Caco-2 (cell line): ENCODE results near the gene USP24. TPM values are rescaled to one million over a fixed set of nuclear protein-coding genes. Genes with fewer than 3 reads are reported as not detected.

Source experiments
- BruUV-seq: library from RNA; stranded (reverse); fragments of 400-500 nt; replicated peaks from 2 replicates; lab custom pipeline; 2021; lab: Mats Ljungman, UMichigan
- CTCF ChIA-PET: fragments of 300-600 bp; sonication (Branson Sonifier 250); formaldehyde crosslinking; loops from one replicate; lab custom pipeline; 2022; ENCODE audit warnings: antibody characterized with exemption; lab: Charles Lee
- POLR2A ChIA-PET: fragments of 300-600 bp; sonication (Branson Sonifier 250); formaldehyde crosslinking; loops from one replicate; lab custom pipeline; 2022; ENCODE audit warnings: antibody characterized with exemption; lab: Charles Lee
- DNase-seq, 2 experiments: peaks; one replicate each; pipeline versions ENCODE4 v3.0.0 to v3.0.0-alpha.2; 2020 to 2022
- H3K27me3 ChIP-seq: replicated peaks from 2 replicates; pipeline ENCODE4 v1.6.0; 2011; ENCODE audit warnings: low read length; ENCODE audit not compliant: control insufficient read depth, insufficient read depth
- H3K36me3 ChIP-seq: 2 replicates; pipeline ENCODE4 v1.5.1; 2011; ENCODE audit warnings: low read length; ENCODE audit not compliant: control insufficient read depth, insufficient read depth
- H3K4me1 ChIP-seq: fragments of 250-450 bp; sonication (Bioruptor Pico); 2 replicates; pipeline ENCODE4 v1.5.1; 2020; ENCODE audit warnings: mild to moderate bottlenecking
- H3K4me3 ChIP-seq: 2 replicates; pipeline ENCODE4 v1.5.1; 2011; ENCODE audit warnings: low read depth, mild to moderate bottlenecking, control low read depth, low read length
- H3K9me3 ChIP-seq: fragments of 250-450 bp; sonication (Bioruptor Pico); 2 replicates; pipeline ENCODE4 v1.5.1; 2020; ENCODE audit warnings: mild to moderate bottlenecking, moderate library complexity
- H3K27ac Mint-ChIP-seq: one replicate; pipeline ENCODE4 v1.8.0; 2022; ENCODE audit warnings: mixed read lengths; ENCODE audit not compliant: unreplicated experiment
- H3K27me3 Mint-ChIP-seq: one replicate; pipeline ENCODE4 v1.8.0; 2022; ENCODE audit warnings: mixed read lengths; ENCODE audit not compliant: insufficient read depth, unreplicated experiment
- H3K36me3 Mint-ChIP-seq: one replicate; pipeline ENCODE4 v1.8.0; 2022; ENCODE audit warnings: mild to moderate bottlenecking, mixed read lengths; ENCODE audit not compliant: insufficient read depth, unreplicated experiment
- H3K4me1 Mint-ChIP-seq: one replicate; pipeline ENCODE4 v1.8.0; 2022; ENCODE audit warnings: low read depth, mixed read lengths; ENCODE audit not compliant: unreplicated experiment
- H3K4me3 Mint-ChIP-seq: one replicate; pipeline ENCODE4 v1.8.0; 2022; ENCODE audit warnings: mild to moderate bottlenecking, moderate library complexity, mixed read lengths; ENCODE audit not compliant: unreplicated experiment
- H3K9me3 Mint-ChIP-seq: one replicate; pipeline ENCODE4 v1.8.0; 2022; ENCODE audit warnings: mixed read lengths; ENCODE audit not compliant: unreplicated experiment
- CTCF ChIP-seq, 2 experiments: fragments of 200-600 bp in 1 of 2; IDR thresholded peaks; 1 replicate in 1 of 2; 2 replicates in 1 of 2; pipeline versions ENCODE4 v1.5.1 to v1.8.0; 2011 to 2022; ENCODE audit warnings: antibody characterized with exemption in 1 of 2, control low read depth in 1 of 2, inconsistent platforms in 1 of 2, low read depth in 1 of 2, low read length in 1 of 2, mild to moderate bottlenecking in 1 of 2, moderate library complexity in 1 of 2; ENCODE audit not compliant: insufficient read depth in 1 of 2, severe bottlenecking in 1 of 2, unreplicated experiment in 1 of 2
- intact Hi-C: fragments of 100-400 bp; cut with micrococcal nuclease; formaldehyde crosslinking; loops from one replicate; pipeline ENCODE4 v1.10.0; 2022; ENCODE audit not compliant: unreplicated experiment
- total RNA-seq: library from RNA; stranded (reverse); gene quantifications from 2 replicates; pipeline ENCODE4 v1.2.3, GENCODE V29; 2022

The USP24 gene
- total RNA-seq, 1 experiment from 2014 or later, result 34.7 TPM

- H3K27me3 Mint-ChIP-seq, result no peaks in the 10 kb centered on the region
- no TSS peak for BruUV-seq
- intact Hi-C loops, result loop anchor here (2.0 kb wide), 1 partner anchor 205 kb away; no protein-coding TSS in a partner anchor
These were observed 143.7 kb downstream of the USP24 start for GRCh38 chr1:55071477-55071876.

GRCh38 chr1:55070293-55071164, 144.6 kb downstream of the USP24 start:
- H3K36me3 ChIP-seq, result no peaks in the 10 kb centered on the region; the same call in none of the 2 replicates
- H3K9me3 Mint-ChIP-seq, result no peaks in the 10 kb centered on the region
- H3K4me1 ChIP-seq, result no peaks in the 10 kb centered on the region
- H3K27me3 ChIP-seq, result no peaks in the 10 kb centered on the region
- no peak overlapping the region for H3K4me3 Mint-ChIP-seq
- ChIA-PET POLR2A (no interaction called here), CTCF (no interaction called here)
- no peak for TF ChIP-seq CTCF (IDR thresholded peaks at IDR 0.05; ENCODE audit: insufficient read depth in 1 of 2, low read depth in 1 of 2, low read length in 1 of 2, severe bottlenecking in 1 of 2, unreplicated experiment in 1 of 2)
- no peaks in the 10 kb centered on the region for H3K4me1 Mint-ChIP-seq
- no peaks in the 10 kb centered on the region for H3K9me3 ChIP-seq
- intact Hi-C loops, result loop anchor here (2.0 kb wide), 1 partner anchor 206 kb away; no protein-coding TSS in a partner anchor
- H3K27ac Mint-ChIP-seq, result no peak overlapping the region
- H3K27me3 Mint-ChIP-seq, result no peaks in the 10 kb centered on the region
- H3K4me3 ChIP-seq, result no peak overlapping the region
- no TSS peak for BruUV-seq
- H3K36me3 Mint-ChIP-seq, result peaks cover 71% of the 10 kb centered on the region
- no peak for DNase-seq

More at GRCh38 chr1:55071477-55071876, 143.7 kb downstream of the USP24 start:
- no peak overlapping the region for H3K4me3 Mint-ChIP-seq
- DNase-seq, result peak; percentile 58 to 61
- H3K4me1 Mint-ChIP-seq, result no peaks in the 10 kb centered on the region
- CTCF ChIA-PET, result interaction anchor here (0.5 to 1.1 kb wide), 6 partner anchors 22 to 684 kb away, joined by 3 to 8 read pairs (median 4); no protein-coding TSS in a partner anchor
- Histone ChIP-seq H3K9me3 (no peaks in the 10 kb centered on the region), H3K36me3 (no peaks in the 10 kb centered on the region; the same call in none of the 2 replicates), H3K27me3 (no peaks in the 10 kb centered on the region), H3K4me1 (no peaks in the 10 kb centered on the region), H3K4me3 (no peak overlapping the region)
- H3K36me3 Mint-ChIP-seq, result peaks cover 75% of the 10 kb centered on the region
- no peaks in the 10 kb centered on the region for H3K9me3 Mint-ChIP-seq
- no peak overlapping the region for H3K27ac Mint-ChIP-seq
- POLR2A ChIA-PET, result no interaction called here
- TF ChIP-seq CTCF (IDR thresholded peaks at IDR 0.05; ENCODE audit: insufficient read depth in 1 of 2, low read depth in 1 of 2, low read length in 1 of 2, severe bottlenecking in 1 of 2, unreplicated experiment in 1 of 2), result peak; percentile 44 to 59

- CTCF ChIA-PET, result no interaction called here
- H3K27ac Mint-ChIP-seq, result no peak overlapping the region
- POLR2A ChIA-PET, result no interaction called here
These were observed 145.9 kb downstream of the USP24 start for GRCh38 chr1:55069280-55069679.

More at GRCh38 chr1:55069280-55069679, 145.9 kb downstream of the USP24 start:
- peaks cover 66% of the 10 kb centered on the region for H3K36me3 Mint-ChIP-seq
- no peak for TF ChIP-seq CTCF (IDR thresholded peaks at IDR 0.05; ENCODE audit: insufficient read depth in 1 of 2, low read depth in 1 of 2, low read length in 1 of 2, severe bottlenecking in 1 of 2, unreplicated experiment in 1 of 2)
- Histone ChIP-seq H3K9me3 (no peaks in the 10 kb centered on the region), H3K4me3 (no peak overlapping the region), H3K27me3 (no peaks in the 10 kb centered on the region), H3K4me1 (no peaks in the 10 kb centered on the region), H3K36me3 (no peaks in the 10 kb centered on the region; the same call in none of the 2 replicates)
- DNase-seq, result no peak
- H3K4me1 Mint-ChIP-seq, result no peaks in the 10 kb centered on the region
- H3K27me3 Mint-ChIP-seq, result no peaks in the 10 kb centered on the region
- intact Hi-C loops, result no loop called here
- H3K4me3 Mint-ChIP-seq, result no peak overlapping the region
- BruUV-seq, result no TSS peak
- H3K9me3 Mint-ChIP-seq, result no peaks in the 10 kb centered on the region
